Hippocampal formation (tissue), 2 donors: ENCODE data around the gene CAMTA1.

Experiments
- DNase-seq, 2 donors: peaks; one replicate each; lab custom pipeline; 2025; lab: John Stamatoyannopoulos, UW

Gene CAMTA1

GRCh38 chr1:7076572-7076971 is 291.3 kb downstream of the CAMTA1 start:
- no peak for DNase-seq

- DNase-seq = no peak
Measured at GRCh38 chr1:7077136-7077535, 291.9 kb downstream of the CAMTA1 start.

GRCh38 chr1:7077970-7078369 is 292.7 kb downstream of the CAMTA1 start:
- peak in 1 of 2 donors; percentile 35 for DNase-seq

- no peak for DNase-seq
Measured at GRCh38 chr1:7079637-7080036, 294.4 kb downstream of the CAMTA1 start.

- no peak for DNase-seq
Measured at GRCh38 chr1:7084232-7084894, 299.1 kb downstream of the CAMTA1 start.

GRCh38 chr1:7085521-7085920 is 300.3 kb downstream of the CAMTA1 start:
- no peak for DNase-seq

- no peak for DNase-seq
Measured at GRCh38 chr1:7086106-7086505, 300.9 kb downstream of the CAMTA1 start.

GRCh38 chr1:7087888-7088287 is 302.6 kb downstream of the CAMTA1 start:
- no peak for DNase-seq

GRCh38 chr1:7089497-7089896 is 304.2 kb downstream of the CAMTA1 start:
- no peak for DNase-seq

GRCh38 chr1:7093297-7093696 is 308.0 kb downstream of the CAMTA1 start:
- DNase-seq = no peak

- no peak for DNase-seq
Measured at GRCh38 chr1:7094086-7094485, 308.8 kb downstream of the CAMTA1 start.

- no peak for DNase-seq
Measured at GRCh38 chr1:7094509-7094908, 309.3 kb downstream of the CAMTA1 start.

- no peak for DNase-seq
Measured at GRCh38 chr1:7095343-7095964, 310.2 kb downstream of the CAMTA1 start.

- DNase-seq = no peak
Measured at GRCh38 chr1:7097938-7098592, 312.8 kb downstream of the CAMTA1 start.

- no peak for DNase-seq
Measured at GRCh38 chr1:7098641-7099040, 313.4 kb downstream of the CAMTA1 start.

GRCh38 chr1:7100479-7100878 is 315.2 kb downstream of the CAMTA1 start:
- no peak for DNase-seq

- no peak for DNase-seq
Measured at GRCh38 chr1:7101187-7101586, 315.9 kb downstream of the CAMTA1 start.

- no peak for DNase-seq
Measured at GRCh38 chr1:7103361-7103782, 318.1 kb downstream of the CAMTA1 start.

GRCh38 chr1:7103874-7104273 is 318.6 kb downstream of the CAMTA1 start:
- no peak for DNase-seq

GRCh38 chr1:7104339-7104738 is 319.1 kb downstream of the CAMTA1 start:
- DNase-seq = no peak

GRCh38 chr1:7105269-7105668 is 320.0 kb downstream of the CAMTA1 start:
- DNase-seq = no peak

- no peak for DNase-seq
Measured at GRCh38 chr1:7106442-7107108, 321.3 kb downstream of the CAMTA1 start.
